Measurements from ENCODE around the gene SEC14L2.
"Not testable (repeated sequence)": the region's sequence is repeated elsewhere in the genome, so short reads cannot be mapped to it uniquely, and the experiment has no call there.

The SEC14L2 gene

GRCh38 chr22:30380011-30380410 is 16.8 kb upstream of the SEC14L2 start:
- no peak for DNase-seq

- DNase-seq = no peak
Measured at GRCh38 chr22:30381264-30381663, 15.6 kb upstream of the SEC14L2 start.

- DNase-seq = no peak
Measured at GRCh38 chr22:30382340-30382739, 14.5 kb upstream of the SEC14L2 start.

- DNase-seq = no peak
Measured at GRCh38 chr22:30383061-30383460, 13.8 kb upstream of the SEC14L2 start.

- no peak for DNase-seq
Measured at GRCh38 chr22:30385942-30386341, 10.9 kb upstream of the SEC14L2 start.

- DNase-seq = no peak
Measured at GRCh38 chr22:30386608-30386959, 10.2 kb upstream of the SEC14L2 start.

- peak; percentile 49 for DNase-seq
Measured at GRCh38 chr22:30386960-30387827, 9.6 kb upstream of the SEC14L2 start, which contains the start of gene RNF215. RNF215 (minus strand) TSS chr22:30387411; CDS start chr22:30387313, 98 bp downstream.

GRCh38 chr22:30390974-30391691 is 5.7 kb upstream of the SEC14L2 start:
- peak; percentile 22 for DNase-seq

GRCh38 chr22:30392661-30393321 is 4.0 kb upstream of the SEC14L2 start:
- DNase-seq = no peak

- no peak for DNase-seq
Measured at GRCh38 chr22:30393322-30393680, 3.5 kb upstream of the SEC14L2 start.

GRCh38 chr22:30393885-30394284 is 2.9 kb upstream of the SEC14L2 start:
- no peak for DNase-seq

GRCh38 chr22:30397656-30398635 is 1.1 kb downstream of the SEC14L2 start:
- DNase-seq = no peak

GRCh38 chr22:30398685-30399680 is 2.2 kb downstream of the SEC14L2 start:
- DNase-seq = no peak

GRCh38 chr22:30399718-30400117 is 2.9 kb downstream of the SEC14L2 start:
- DNase-seq = no peak

- no peak for DNase-seq
Measured at GRCh38 chr22:30400159-30400558, 3.3 kb downstream of the SEC14L2 start.

- not testable (repeated sequence) for DNase-seq
Measured at GRCh38 chr22:30401024-30401423, 4.2 kb downstream of the SEC14L2 start.

GRCh38 chr22:30402028-30402765 is 5.4 kb downstream of the SEC14L2 start:
- DNase-seq = no peak

- not testable (repeated sequence) for DNase-seq
Measured at GRCh38 chr22:30402766-30403104, 5.9 kb downstream of the SEC14L2 start.

GRCh38 chr22:30404307-30404706 is 7.5 kb downstream of the SEC14L2 start:
- no peak for DNase-seq

GRCh38 chr22:30405731-30406130 is 8.9 kb downstream of the SEC14L2 start:
- DNase-seq = no peak

- DNase-seq = no peak
Measured at GRCh38 chr22:30406400-30406799, 9.6 kb downstream of the SEC14L2 start.

All from NCI-H2029 (cell line).